Stimulated activated CD8-positive, alpha-beta memory T cell treated with anti-CD3 and anti-CD28 coated beads, Interleukin-4, amount 100 ng/mL, for 48 hours (primary cell): Measurements from ENCODE around the gene DNAJC16.
"Not testable (repeated sequence)": the region's sequence is repeated elsewhere in the genome, so short reads cannot be mapped to it uniquely, and the experiment has no call there.

Experiments used
- DNase-seq: peaks from one replicate; pipeline ENCODE4 v3.0.0-alpha.2; 2020

DNAJC16 gene

GRCh38 chr1:15508700-15509487 lies 17.8 kb upstream of the DNAJC16 start:
- no peak for DNase-seq

- DNase-seq = no peak
Observed at GRCh38 chr1:15509586-15509985, 17.1 kb upstream of the DNAJC16 start.

GRCh38 chr1:15510611-15511405 lies 15.8 kb upstream of the DNAJC16 start:
- DNase-seq = no peak

- DNase-seq = no peak
Observed at GRCh38 chr1:15513192-15513591, 13.5 kb upstream of the DNAJC16 start.

- no peak for DNase-seq
Observed at GRCh38 chr1:15513919-15514318, 12.7 kb upstream of the DNAJC16 start.

- DNase-seq = not testable (repeated sequence)
Observed at GRCh38 chr1:15514557-15514956, 12.1 kb upstream of the DNAJC16 start.

- no peak for DNase-seq
Observed at GRCh38 chr1:15515022-15515663, 11.5 kb upstream of the DNAJC16 start.

GRCh38 chr1:15519625-15520024 lies 7.0 kb upstream of the DNAJC16 start:
- DNase-seq = no peak

GRCh38 chr1:15521206-15521906 lies 5.3 kb upstream of the DNAJC16 start:
- not testable (repeated sequence) for DNase-seq

- DNase-seq = no peak
Observed at GRCh38 chr1:15522551-15522950, 4.1 kb upstream of the DNAJC16 start.

- no peak for DNase-seq
Observed at GRCh38 chr1:15523104-15524020, 3.3 kb upstream of the DNAJC16 start.

- DNase-seq = no peak
Observed at GRCh38 chr1:15524021-15524282, 2.7 kb upstream of the DNAJC16 start, which contains the start of gene CASP9. Gene CASP9 (minus strand): TSS chr1:15524215. CDS start chr1:15524200, 15 bp downstream.

GRCh38 chr1:15524283-15525049 lies 2.2 kb upstream of the DNAJC16 start:
- DNase-seq = peak; percentile 100

GRCh38 chr1:15525050-15526020 lies 1.3 kb upstream of the DNAJC16 start:
- peak; percentile 30 for DNase-seq

GRCh38 chr1:15526021-15526489 lies 593 bp upstream of the DNAJC16 start:
- peak; percentile 31 for DNase-seq

- DNase-seq = no peak
Observed at GRCh38 chr1:15531003-15531402, 4.4 kb downstream of the DNAJC16 start.

- no peak for DNase-seq
Observed at GRCh38 chr1:15531682-15532081, 5.0 kb downstream of the DNAJC16 start.

- DNase-seq = no peak
Observed at GRCh38 chr1:15538771-15539170, 12.1 kb downstream of the DNAJC16 start.

GRCh38 chr1:15540186-15540585 lies 13.5 kb downstream of the DNAJC16 start:
- DNase-seq = no peak
